Tibial artery (tissue), 4 donors: Measurements from ENCODE around the gene SFT2D1.
A peak's percentile ranks its signal among the peaks of the same experiment; 100 is the strongest.

ENCODE experiments used
- DNase-seq, 2 donors: peaks; one replicate each; pipeline ENCODE4 v3.0.0-alpha.2; 2019
- H3K27ac ChIP-seq, 2 donors: fragments of 200-600 bp; sonication (generic) in 1 of 2; 1 replicate in 1 of 2; 2 replicates in 1 of 2; pipeline ENCODE4 v1.5.1; 2018 to 2019; ENCODE audit warnings: mild to moderate bottlenecking in 1 of 2
- H3K27me3 ChIP-seq, 2 donors: fragments of 200-600 bp; sonication (generic) in 1 of 2; one replicate each; pipeline versions ENCODE4 v1.5.1 to v1.6.0; 2016 to 2019
- H3K36me3 ChIP-seq, 3 donors: fragments of 200-600 bp; sonication (generic) in 2 of 3; one replicate each; pipeline ENCODE4 v1.5.1; 2016 to 2019; ENCODE audit warnings: mild to moderate bottlenecking in 2 of 3
- H3K4me1 ChIP-seq, 4 donors: fragments of 200-600 bp; sonication (generic) in 2 of 4; 1 replicate in 3 of 4; 2 replicates in 1 of 4; pipeline ENCODE4 v1.5.1; 2016 to 2019
- H3K4me3 ChIP-seq, 2 donors: fragments of 200-600 bp; sonication (generic) in 1 of 2; 1 replicate in 1 of 2; 2 replicates in 1 of 2; pipeline ENCODE4 v1.5.1; 2018 to 2019; ENCODE audit warnings: mild to moderate bottlenecking in 2 of 2
- H3K9me3 ChIP-seq, 3 donors: fragments of 200-600 bp; sonication (generic) in 1 of 3; one replicate each; pipeline ENCODE4 v1.5.1; 2016 to 2019
- intact Hi-C: fragments of 100-400 bp; cut with DNase I; formaldehyde crosslinking; loops from one replicate; pipeline ENCODE4 v1.15.0; 2023; ENCODE audit warnings: low total_unique reads
- TF ChIP-seq, protein P1 (sequence below), 2 experiments: fragments of 200-600 bp in 1 of 2; fragments of 450-650 bp in 1 of 2; IDR thresholded peaks; one replicate each; pipeline ENCODE4 v1.5.1; 2017 to 2019; ENCODE audit warnings: antibody characterized with exemption in 2 of 2, mild to moderate bottlenecking in 1 of 2, moderate library complexity in 1 of 2

SFT2D1 gene

GRCh38 chr6:166381381-166381732 is 39.0 kb upstream of the SFT2D1 start:
- Histone ChIP-seq H3K36me3 (no peaks in the 10 kb centered on the region), H3K9me3 (no peaks in the 10 kb centered on the region), H3K4me3 (peak overlapping the region; percentile 93 to 96), H3K27ac (peak overlapping the region; percentile 92 to 94), H3K4me1 (peaks cover 0 to 33% (median 20%) of the 10 kb centered on the region in 4 donors), H3K27me3 (no peaks in the 10 kb centered on the region)
- DNase-seq, result no peak
- TF ChIP-seq, protein P1, sequence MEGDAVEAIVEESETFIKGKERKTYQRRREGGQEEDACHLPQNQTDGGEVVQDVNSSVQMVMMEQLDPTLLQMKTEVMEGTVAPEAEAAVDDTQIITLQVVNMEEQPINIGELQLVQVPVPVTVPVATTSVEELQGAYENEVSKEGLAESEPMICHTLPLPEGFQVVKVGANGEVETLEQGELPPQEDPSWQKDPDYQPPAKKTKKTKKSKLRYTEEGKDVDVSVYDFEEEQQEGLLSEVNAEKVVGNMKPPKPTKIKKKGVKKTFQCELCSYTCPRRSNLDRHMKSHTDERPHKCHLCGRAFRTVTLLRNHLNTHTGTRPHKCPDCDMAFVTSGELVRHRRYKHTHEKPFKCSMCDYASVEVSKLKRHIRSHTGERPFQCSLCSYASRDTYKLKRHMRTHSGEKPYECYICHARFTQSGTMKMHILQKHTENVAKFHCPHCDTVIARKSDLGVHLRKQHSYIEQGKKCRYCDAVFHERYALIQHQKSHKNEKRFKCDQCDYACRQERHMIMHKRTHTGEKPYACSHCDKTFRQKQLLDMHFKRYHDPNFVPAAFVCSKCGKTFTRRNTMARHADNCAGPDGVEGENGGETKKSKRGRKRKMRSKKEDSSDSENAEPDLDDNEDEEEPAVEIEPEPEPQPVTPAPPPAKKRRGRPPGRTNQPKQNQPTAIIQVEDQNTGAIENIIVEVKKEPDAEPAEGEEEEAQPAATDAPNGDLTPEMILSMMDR (IDR thresholded peaks at IDR 0.05), result no peak
- intact Hi-C loops, result loop anchor here (5.0 kb wide), 2 partner anchors 39 to 246 kb away; partner anchors contain the start of genes RPS6KA2 and SFT2D1

DNA sequence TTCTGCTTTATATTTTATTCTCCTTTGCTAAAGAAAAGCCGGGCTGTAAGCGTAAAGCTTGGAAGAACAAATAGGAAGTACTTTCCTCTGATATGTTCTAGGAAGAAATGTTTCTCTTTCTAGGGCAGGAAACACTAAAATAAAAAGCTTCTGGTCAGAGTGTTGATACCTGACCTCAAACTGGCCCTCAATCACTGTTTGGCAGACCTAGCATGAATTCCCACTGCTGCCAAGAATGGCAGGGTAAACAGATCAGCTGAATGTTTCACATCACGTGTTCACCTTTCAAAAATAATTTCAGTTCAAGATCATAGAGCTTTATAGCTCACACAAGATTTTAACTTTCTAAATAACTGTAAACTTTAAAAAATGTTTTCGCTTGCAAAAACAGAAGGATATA is 37.5 kb upstream of the SFT2D1 start:
- Histone ChIP-seq H3K4me1 (peaks cover 0 to 33% (median 20%) of the 10 kb centered on the region in 4 donors), H3K36me3 (no peaks in the 10 kb centered on the region), H3K27me3 (no peaks in the 10 kb centered on the region), H3K9me3 (no peaks in the 10 kb centered on the region), H3K27ac (peak overlapping the region in 1 of 2 donors; percentile 12), H3K4me3 (no peak overlapping the region)
- intact Hi-C loops, result loop anchor here (5.0 kb wide), 2 partner anchors 37 to 248 kb away; partner anchors contain the start of genes RPS6KA2 and SFT2D1
- no peak for DNase-seq
- TF ChIP-seq, protein P1 (IDR thresholded peaks at IDR 0.05), result no peak

- Histone ChIP-seq H3K27ac (no peak overlapping the region), H3K4me3 (no peak overlapping the region), H3K9me3 (no peaks in the 10 kb centered on the region), H3K36me3 (no peaks in the 10 kb centered on the region), H3K4me1 (peaks cover 0 to 31% (median 19%) of the 10 kb centered on the region in 4 donors), H3K27me3 (no peaks in the 10 kb centered on the region)
- no peak for DNase-seq
- intact Hi-C loops, result no loop called here
- TF ChIP-seq, protein P1 (IDR thresholded peaks at IDR 0.05), result no peak
These were observed 36.8 kb upstream of the SFT2D1 start for GRCh38 chr6:166379103-166379586.

GRCh38 chr6:166377721-166378120 is 35.4 kb upstream of the SFT2D1 start:
- Histone ChIP-seq H3K27me3 (no peaks in the 10 kb centered on the region), H3K36me3 (no peaks in the 10 kb centered on the region), H3K27ac (no peak overlapping the region), H3K9me3 (no peaks in the 10 kb centered on the region), H3K4me3 (no peak overlapping the region), H3K4me1 (peaks cover 0 to 27% (median 14%) of the 10 kb centered on the region in 4 donors)
- no peak for DNase-seq
- TF ChIP-seq, protein P1 (IDR thresholded peaks at IDR 0.05), result no peak
- intact Hi-C loops, result no loop called here

GRCh38 chr6:166375013-166375412 is 32.7 kb upstream of the SFT2D1 start:
- no peaks in the 10 kb centered on the region for H3K9me3 ChIP-seq
- DNase-seq, result no peak
- no peaks in the 10 kb centered on the region for H3K27me3 ChIP-seq
- H3K4me3 ChIP-seq, result no peak overlapping the region
- TF ChIP-seq, protein P1 (IDR thresholded peaks at IDR 0.05), result no peak
- peaks cover 0 to 12% (median 7%) of the 10 kb centered on the region in 4 donors for H3K4me1 ChIP-seq
- intact Hi-C loops, result no loop called here
- no peak overlapping the region for H3K27ac ChIP-seq
- peaks cover 0 to under 1% (median 0%) of the 10 kb centered on the region in 3 donors for H3K36me3 ChIP-seq
